Neuronal stem cell (in vitro differentiated cells): ENCODE measurements around the gene LRG1.
A peak's percentile ranks its signal among the peaks of the same experiment; 100 is the strongest.

Experiments
- DNase-seq: peaks from one replicate; pipeline ENCODE4 v3.0.0-alpha.2; 2013; ENCODE audit warnings: low spot score
- H2AFZ ChIP-seq: one replicate; pipeline ENCODE4 v1.6.1; 2013; ENCODE audit warnings: mild to moderate bottlenecking, low read length, inconsistent platforms
- H2AK5ac ChIP-seq: 2 replicates; pipeline ENCODE4 v1.6.1; 2013; ENCODE audit warnings: low read depth, mild to moderate bottlenecking, inconsistent platforms, low read length, moderate library complexity, mixed read lengths
- H2BK120ac ChIP-seq: 2 replicates; pipeline ENCODE4 v1.6.1; 2013; ENCODE audit warnings: low read depth, mild to moderate bottlenecking, inconsistent platforms, low read length, moderate library complexity, mixed read lengths
- H2BK12ac ChIP-seq: one replicate; pipeline ENCODE4 v1.6.1; 2013; ENCODE audit warnings: low read length, inconsistent platforms
- H2BK15ac ChIP-seq: 2 replicates; pipeline ENCODE4 v1.6.1; 2013; ENCODE audit warnings: mild to moderate bottlenecking, low read length, inconsistent platforms, mixed read lengths
- H2BK5ac ChIP-seq: one replicate; pipeline ENCODE4 v1.6.1; 2013; ENCODE audit warnings: inconsistent platforms, mild to moderate bottlenecking, low read length, moderate library complexity
- H3K14ac ChIP-seq: one replicate; pipeline ENCODE4 v1.6.1; 2013; ENCODE audit warnings: low read length, inconsistent platforms
- H3K18ac ChIP-seq: 2 replicates; pipeline ENCODE4 v1.6.1; 2013; ENCODE audit warnings: low read length, inconsistent platforms
- H3K23ac ChIP-seq: 2 replicates; pipeline ENCODE4 v1.6.1; 2013; ENCODE audit warnings: low read depth, mild to moderate bottlenecking, mixed read lengths, low read length, inconsistent platforms; ENCODE audit not compliant: poor library complexity
- H3K27ac ChIP-seq: replicated peaks from 3 replicates; pipeline ENCODE4 v1.5.1; 2013; ENCODE audit warnings: low read length, inconsistent platforms
- H3K27me3 ChIP-seq, 3 experiments: 2 replicates each; pipeline ENCODE4 v1.6.1; 2013; ENCODE audit warnings: low read length in 3 of 3, mild to moderate bottlenecking in 2 of 3, inconsistent platforms in 1 of 3, low read depth in 1 of 3, mixed read lengths in 1 of 3, moderate library complexity in 1 of 3; ENCODE audit not compliant: control insufficient read depth in 3 of 3, insufficient read depth in 3 of 3
- H3K36me3 ChIP-seq, 2 donors: replicated peaks in 1 of 2; 2 replicates each; pipeline ENCODE4 v1.6.1; 2013; ENCODE audit warnings: low read length in 2 of 2; ENCODE audit not compliant: control insufficient read depth in 2 of 2, insufficient read depth in 2 of 2
- H3K4ac ChIP-seq: 2 replicates; pipeline ENCODE4 v1.6.1; 2013; ENCODE audit warnings: inconsistent platforms, mild to moderate bottlenecking, low read length, moderate library complexity
- H3K4me1 ChIP-seq, 2 donors: 1 replicate in 1 of 2; 2 replicates in 1 of 2; pipeline ENCODE4 v1.6.1; 2013; ENCODE audit warnings: low read length in 2 of 2, low read depth in 1 of 2; ENCODE audit not compliant: control insufficient read depth in 2 of 2, insufficient read depth in 1 of 2
- H3K4me2 ChIP-seq: one replicate; pipeline ENCODE4 v1.6.1; 2013; ENCODE audit warnings: mild to moderate bottlenecking, low read length, inconsistent platforms; ENCODE audit not compliant: insufficient read depth, poor library complexity, severe bottlenecking
- H3K4me3 ChIP-seq, 2 donors: 2 replicates each; pipeline ENCODE4 v1.5.1; 2013; ENCODE audit warnings: low read length in 2 of 2, mild to moderate bottlenecking in 2 of 2, inconsistent platforms in 1 of 2, moderate library complexity in 1 of 2
- H3K79me1 ChIP-seq: one replicate; pipeline ENCODE4 v1.6.1; 2013; ENCODE audit warnings: low read depth, mild to moderate bottlenecking, inconsistent platforms, low read length, moderate library complexity
- H3K9ac ChIP-seq: one replicate; pipeline ENCODE4 v1.6.1; 2013; ENCODE audit warnings: mild to moderate bottlenecking, low read depth, low read length, inconsistent platforms; ENCODE audit not compliant: poor library complexity
- H3K9me3 ChIP-seq, 2 donors: replicated peaks in 1 of 2; 2 replicates each; pipeline versions ENCODE3 to v1.6.1; 2013; ENCODE audit warnings: low read length in 2 of 2, mild to moderate bottlenecking in 2 of 2, inconsistent platforms in 1 of 2, low read depth in 1 of 2, mixed read lengths in 1 of 2, moderate library complexity in 1 of 2; ENCODE audit not compliant: control insufficient read depth in 2 of 2, insufficient read depth in 1 of 2
- H4K8ac ChIP-seq: one replicate; pipeline ENCODE4 v1.6.1; 2013; ENCODE audit warnings: low read depth, mild to moderate bottlenecking, inconsistent platforms, low read length, moderate library complexity
- H4K91ac ChIP-seq: one replicate; pipeline ENCODE4 v1.6.1; 2013; ENCODE audit warnings: low read length, low read depth, mild to moderate bottlenecking, inconsistent platforms; ENCODE audit not compliant: poor library complexity
- WGBS, 2 donors: extraction: QIAGEN DNeasy Blood & Tissue Kit; methylation state at CpG; one replicate each; pipeline ENCODE4 v1.1.7; 2013; ENCODE audit warnings: missing lambda C conversion rate in 2 of 2, mixed read lengths in 1 of 2; ENCODE audit not compliant: insufficient read length in 2 of 2, insufficient replicate concordance in 1 of 2; ENCODE audit errors: extremely low coverage in 2 of 2; 5-methylcytosine and 5-hydroxymethylcytosine counted together

Gene LRG1

DNA sequence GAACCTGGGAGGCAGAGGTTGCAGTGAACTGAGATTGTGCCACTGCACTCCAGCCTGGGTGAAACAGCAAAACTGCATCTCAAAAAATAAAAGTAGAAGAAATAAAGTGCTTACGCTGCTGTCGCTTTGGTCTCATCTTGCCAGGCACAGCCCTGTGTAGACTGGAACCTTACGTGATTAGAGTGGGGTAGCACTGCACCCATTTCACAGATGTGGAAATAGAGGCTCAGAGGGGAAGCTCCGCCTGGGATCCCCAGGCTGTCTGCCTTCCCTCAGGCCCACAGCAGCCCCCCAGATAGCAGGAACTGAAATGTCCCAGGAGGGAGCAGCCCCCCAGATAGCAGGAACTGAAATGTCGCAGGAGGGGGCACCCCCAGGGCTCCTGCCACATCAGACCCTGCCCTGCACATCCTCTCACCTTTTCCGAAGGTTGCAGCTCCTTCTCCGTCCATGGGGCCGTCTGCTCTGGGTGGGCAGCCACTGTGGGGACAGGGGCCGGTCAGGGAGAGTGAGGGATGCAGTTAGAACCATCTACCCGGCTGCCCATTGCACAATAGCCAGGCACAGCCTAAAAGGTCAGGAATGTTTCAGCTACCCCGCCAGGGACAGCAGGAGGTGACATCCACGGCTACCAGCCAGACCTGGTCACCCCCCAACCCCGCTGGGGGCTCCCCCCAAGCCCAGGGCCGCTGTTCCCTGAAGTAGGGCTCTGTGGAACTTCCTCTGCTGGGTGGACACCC lies 23.5 kb downstream of the LRG1 start:
- Histone ChIP-seq H3K14ac (peak overlapping the region; percentile 31), H3K18ac (peak overlapping the region; percentile 67), H3K27ac (no peak overlapping the region), H2AK5ac (peak overlapping the region; percentile 94), H2BK5ac (no peak overlapping the region), H2BK120ac (no peak overlapping the region), H3K4me2 (no peak overlapping the region), H2AFZ (no peak overlapping the region), H2BK15ac (peak overlapping the region; percentile 67), H4K91ac (no peak overlapping the region), H3K79me1 (no peaks in the 10 kb centered on the region), H3K4me3 (no peak overlapping the region), H3K23ac (no peak overlapping the region), H2BK12ac (no peak overlapping the region), H3K27me3 (peaks cover 0 to 4% (median under 1%) of the 10 kb centered on the region in 3 experiments), H3K4ac (no peak overlapping the region), H3K9ac (no peak overlapping the region), H3K4me1 (peaks cover 0 to 4% of the 10 kb centered on the region in 2 donors), H3K9me3 (no peaks in the 10 kb centered on the region), H3K36me3 (no peaks in the 10 kb centered on the region), H4K8ac (no peak overlapping the region)
- no CpG with 5 or more reads among the region's 14 CpGs for WGBS, 2 donors
- DNase-seq, result no peak

DNA sequence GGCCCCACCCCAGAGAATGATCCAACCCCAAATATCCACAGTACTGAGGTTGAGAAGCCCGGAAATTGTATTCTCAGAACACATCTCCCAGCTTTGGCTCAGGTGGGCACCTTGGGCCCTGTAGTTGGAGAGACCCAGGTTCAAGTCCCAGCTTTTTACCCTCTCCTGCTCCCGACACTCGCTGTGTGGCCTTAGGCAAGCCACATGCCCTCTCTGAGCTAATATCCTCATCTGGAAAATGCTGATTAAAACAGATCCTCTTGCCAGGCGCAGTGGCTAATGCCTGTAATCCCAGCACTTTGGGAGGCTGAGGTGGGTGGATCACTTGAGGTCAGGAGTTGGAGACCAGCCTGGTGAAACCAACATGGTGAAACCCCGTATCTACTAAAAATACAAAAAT lies 24.1 kb downstream of the LRG1 start:
- no peak overlapping the region for H3K23ac ChIP-seq
- H4K8ac ChIP-seq, result no peak overlapping the region
- H3K9ac ChIP-seq, result no peak overlapping the region
- no peak overlapping the region for H4K91ac ChIP-seq
- no peak overlapping the region for H2BK120ac ChIP-seq
- H3K27ac ChIP-seq, result no peak overlapping the region
- H3K4me2 ChIP-seq, result no peak overlapping the region
- no peak overlapping the region for H3K4me3 ChIP-seq
- H3K9me3 ChIP-seq, result no peaks in the 10 kb centered on the region
- WGBS, 2 donors, result no CpG with 5 or more reads among the region's 5 CpGs
- H2AFZ ChIP-seq, result no peak overlapping the region
- H2BK5ac ChIP-seq, result no peak overlapping the region
- H3K18ac ChIP-seq, result no peak overlapping the region
- peaks cover 0 to 4% (median 0%) of the 10 kb centered on the region in 3 experiments for H3K27me3 ChIP-seq
- no peak overlapping the region for H3K4ac ChIP-seq
- no peak overlapping the region for H2AK5ac ChIP-seq
- no peak overlapping the region for H2BK12ac ChIP-seq
- no peak overlapping the region for H2BK15ac ChIP-seq
- DNase-seq, result no peak
- no peaks in the 10 kb centered on the region for H3K36me3 ChIP-seq
- no peaks in the 10 kb centered on the region for H3K79me1 ChIP-seq
- no peak overlapping the region for H3K14ac ChIP-seq
- H3K4me1 ChIP-seq, result peaks cover 0 to 4% of the 10 kb centered on the region in 2 donors

DNA sequence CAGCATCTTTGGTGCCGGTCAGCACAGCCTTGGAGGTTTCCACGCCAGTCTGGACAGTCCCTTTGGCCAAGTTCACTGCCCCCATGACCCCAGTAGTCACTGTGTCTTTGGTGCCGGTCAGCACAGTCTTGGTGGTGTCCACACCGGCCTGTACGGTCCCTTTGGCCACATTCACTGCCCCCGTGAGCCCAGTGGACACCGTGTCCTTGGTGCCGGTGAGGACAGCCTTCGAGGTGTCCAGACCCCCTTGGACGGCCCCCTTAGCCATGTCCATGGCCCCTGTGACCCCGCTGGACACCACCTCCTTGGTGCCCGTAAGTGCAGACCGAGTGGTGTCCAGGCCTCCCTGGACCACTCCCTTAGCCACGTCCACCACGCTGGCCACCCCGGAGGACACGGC lies 26.6 kb downstream of the LRG1 start:
- Histone ChIP-seq H3K9ac (no peak overlapping the region), H3K79me1 (peaks cover 2% of the 10 kb centered on the region), H4K8ac (no peak overlapping the region), H2BK5ac (peak overlapping the region; percentile 39), H2BK120ac (no peak overlapping the region), H3K4me1 (peaks cover 0 to 4% of the 10 kb centered on the region in 2 donors), H3K27me3 (peaks cover 0 to 4% (median 0%) of the 10 kb centered on the region in 3 experiments), H2AK5ac (no peak overlapping the region), H4K91ac (no peak overlapping the region), H2BK12ac (no peak overlapping the region), H3K4me2 (no peak overlapping the region), H3K27ac (no peak overlapping the region), H3K36me3 (no peaks in the 10 kb centered on the region), H3K23ac (no peak overlapping the region), H3K14ac (peak overlapping the region; percentile 75), H3K9me3 (no peaks in the 10 kb centered on the region), H3K4ac (no peak overlapping the region), H3K18ac (no peak overlapping the region), H2AFZ (no peak overlapping the region), H2BK15ac (no peak overlapping the region), H3K4me3 (no peak overlapping the region)
- no CpG with 5 or more reads among the region's 17 CpGs for WGBS, 2 donors
- no peak for DNase-seq

DNA sequence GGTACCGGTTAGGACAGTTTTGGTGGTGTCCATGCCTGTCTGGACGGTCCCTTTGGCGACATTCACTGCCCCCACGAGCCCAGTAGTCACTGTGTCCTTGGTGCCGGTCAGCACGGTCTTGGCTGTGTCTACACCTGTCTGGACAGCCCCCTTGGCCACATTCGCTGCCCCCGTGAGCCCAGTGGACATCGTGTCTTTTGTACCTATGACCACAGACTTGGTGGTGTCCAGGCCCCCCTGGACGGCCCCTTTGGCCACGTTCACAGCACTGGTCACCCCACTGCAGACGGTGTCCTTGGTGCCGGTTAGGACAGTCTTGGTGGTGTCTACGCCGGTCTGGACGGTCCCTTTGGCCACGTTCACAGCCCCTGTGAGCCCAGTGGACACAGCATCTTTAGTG lies 27.8 kb downstream of the LRG1 start:
- no peaks in the 10 kb centered on the region for H3K9me3 ChIP-seq
- H3K79me1 ChIP-seq, result peaks cover 3% of the 10 kb centered on the region
- no peak overlapping the region for H2AFZ ChIP-seq
- no peak overlapping the region for H4K8ac ChIP-seq
- no peaks in the 10 kb centered on the region for H3K36me3 ChIP-seq
- no peak for DNase-seq
- H2BK15ac ChIP-seq, result no peak overlapping the region
- no peak overlapping the region for H3K4me3 ChIP-seq
- no peak overlapping the region for H4K91ac ChIP-seq
- peaks cover 0 to 4% of the 10 kb centered on the region in 2 donors for H3K4me1 ChIP-seq
- no peak overlapping the region for H2BK5ac ChIP-seq
- H3K27ac ChIP-seq, result no peak overlapping the region
- H3K18ac ChIP-seq, result peak overlapping the region; percentile 60
- no peak overlapping the region for H3K9ac ChIP-seq
- H3K4ac ChIP-seq, result no peak overlapping the region
- H2AK5ac ChIP-seq, result no peak overlapping the region
- H3K27me3 ChIP-seq, result peaks cover 0 to 4% (median 0%) of the 10 kb centered on the region in 3 experiments
- H2BK120ac ChIP-seq, result no peak overlapping the region
- H3K23ac ChIP-seq, result no peak overlapping the region
- H3K4me2 ChIP-seq, result no peak overlapping the region
- no peak overlapping the region for H2BK12ac ChIP-seq
- H3K14ac ChIP-seq, result no peak overlapping the region
- WGBS, 2 donors, result no CpG with 5 or more reads among the region's 17 CpGs
